ENCODE results near the gene ADGRL3. TPM values are rescaled to one million over a fixed set of nuclear protein-coding genes. Genes with fewer than 3 reads are reported as not detected.

ADGRL3 gene
- total RNA-seq, 1 donor from 2014 or later: 0.12 TPM

DNA sequence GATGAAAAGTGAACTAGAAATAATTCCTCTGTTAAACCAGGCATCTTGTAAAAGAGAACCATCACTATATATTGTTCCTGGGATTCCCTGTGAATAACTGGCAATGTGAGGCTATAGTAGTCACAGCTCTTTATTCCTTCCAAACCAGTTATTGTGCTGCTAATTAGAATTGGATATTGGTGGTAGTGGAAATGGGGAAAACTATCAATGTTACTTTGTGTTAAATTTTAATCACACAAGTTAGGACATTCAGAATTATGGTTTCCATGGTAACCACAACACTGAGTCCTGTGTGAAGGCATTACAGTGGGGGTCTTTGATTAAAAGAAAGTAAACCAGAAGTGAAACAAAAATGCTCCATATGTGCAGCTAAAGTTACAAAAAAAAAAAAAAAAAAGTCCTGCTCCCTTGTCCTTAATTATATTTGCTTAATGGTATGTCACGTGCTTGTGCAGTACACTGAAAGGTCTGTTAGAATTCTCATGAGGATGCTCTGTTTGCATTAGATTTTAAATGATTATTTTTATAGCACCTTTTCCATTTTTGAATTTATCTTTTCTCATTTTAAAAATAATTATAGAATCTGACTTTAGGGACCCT lies 200.4 kb downstream of the ADGRL3 start:
- TF ChIP-seq CTCF (conservative IDR thresholded peaks at IDR 0.05; ENCODE audit: low read depth, low read length): no peak
- no peak for DNase-seq (ENCODE audit: low read depth)
- no peak overlapping the region for H3K4me3 ChIP-seq (ENCODE audit: low read depth, low read length)

DNA sequence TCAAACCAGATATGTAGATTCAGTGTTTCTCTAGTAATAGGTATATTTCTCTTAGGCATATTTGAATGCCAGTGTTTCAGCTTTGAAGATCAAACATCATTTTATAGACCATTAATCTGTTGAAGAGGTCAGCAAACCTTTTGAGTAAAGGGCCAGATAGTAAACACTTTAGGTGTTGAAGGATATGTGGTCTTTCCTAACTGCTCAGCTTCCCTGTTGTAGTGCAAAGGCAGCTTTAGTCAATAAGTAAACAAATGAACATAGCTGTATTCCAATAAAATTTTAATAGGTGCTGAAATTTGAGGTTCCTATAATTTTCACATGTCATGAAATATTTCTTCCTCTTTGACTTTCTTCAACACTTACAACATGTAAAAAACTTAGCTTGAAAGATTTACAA lies 201.6 kb downstream of the ADGRL3 start:
- no peak overlapping the region for H3K4me3 ChIP-seq (ENCODE audit: low read depth, low read length)
- DNase-seq (ENCODE audit: low read depth): no peak
- no peak for TF ChIP-seq CTCF (conservative IDR thresholded peaks at IDR 0.05; ENCODE audit: low read depth, low read length)

DNA sequence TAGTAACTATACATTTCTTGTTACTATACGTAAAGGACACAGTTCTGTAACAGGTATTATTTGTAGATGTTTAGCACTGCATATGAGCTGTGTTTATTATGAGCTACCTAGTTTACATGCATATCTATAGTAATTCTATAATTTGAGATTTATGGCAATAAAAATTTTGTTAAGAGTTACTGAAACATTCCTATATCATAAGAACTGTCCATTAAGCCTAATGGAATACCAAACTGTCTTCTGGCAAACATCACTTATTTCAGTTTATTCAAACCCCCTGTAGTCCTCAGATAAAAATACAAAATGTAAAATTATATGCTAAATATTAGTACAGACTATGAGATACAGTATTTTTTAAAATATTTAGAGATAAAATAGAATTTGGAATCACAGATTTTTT lies 205.2 kb downstream of the ADGRL3 start:
- no peak for TF ChIP-seq CTCF (conservative IDR thresholded peaks at IDR 0.05; ENCODE audit: low read depth, low read length)
- H3K4me3 ChIP-seq (ENCODE audit: low read depth, low read length): no peak overlapping the region
- DNase-seq (ENCODE audit: low read depth): no peak

GRCh38 chr4:61406677-61407076 lies 206.6 kb downstream of the ADGRL3 start:
- DNase-seq (ENCODE audit: low read depth): no peak
- no peak for TF ChIP-seq CTCF (conservative IDR thresholded peaks at IDR 0.05; ENCODE audit: low read depth, low read length)
- no peak overlapping the region for H3K4me3 ChIP-seq (ENCODE audit: low read depth, low read length)

GRCh38 chr4:61407642-61408618 lies 207.8 kb downstream of the ADGRL3 start:
- DNase-seq (ENCODE audit: low read depth): no peak
- no peak for TF ChIP-seq CTCF (conservative IDR thresholded peaks at IDR 0.05; ENCODE audit: low read depth, low read length)
- H3K4me3 ChIP-seq (ENCODE audit: low read depth, low read length): no peak overlapping the region

DNA sequence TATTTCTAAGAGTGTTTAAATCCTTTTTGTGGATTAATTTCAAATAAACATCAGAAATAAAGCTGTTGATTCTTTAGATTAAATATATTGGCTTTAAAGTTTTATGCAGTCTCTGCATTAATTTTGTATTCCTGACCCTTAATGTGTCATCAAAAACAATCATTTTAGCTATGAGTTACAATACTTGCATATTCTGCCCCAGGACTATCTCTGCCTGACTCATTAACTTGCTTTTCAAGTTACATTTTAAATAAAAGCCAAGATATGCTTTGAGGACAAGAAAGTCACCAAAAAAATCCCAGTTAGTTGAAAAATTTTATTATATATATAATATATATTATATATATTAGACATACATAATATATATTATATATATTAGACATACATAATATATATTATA lies 208.7 kb downstream of the ADGRL3 start:
- H3K4me3 ChIP-seq (ENCODE audit: low read depth, low read length): no peak overlapping the region
- no peak for DNase-seq (ENCODE audit: low read depth)
- TF ChIP-seq CTCF (conservative IDR thresholded peaks at IDR 0.05; ENCODE audit: low read depth, low read length): no peak

All from epithelial cell of proximal tubule (primary cell).